Measurements from ENCODE around the gene CD320. TPM values are rescaled to one million over a fixed set of nuclear protein-coding genes. Genes with fewer than 3 reads are reported as not detected.

Gene CD320
- total RNA-seq, 4 donors from 2014 or later, result 11.8 to 41.0 (median 22.3) TPM

- TF ChIP-seq POLR2AphosphoS5 (IDR thresholded peaks at IDR 0.05) (no peak), CTCF (IDR thresholded peaks at IDR 0.05) (no peak), EP300 (IDR thresholded peaks at IDR 0.05) (no peak), POLR2A (IDR thresholded peaks at IDR 0.05) (no peak)
- H3K27me3 ChIP-seq, result no peaks in the 10 kb centered on the region
- H3K36me3 ChIP-seq, result peaks cover 34% of the 10 kb centered on the region
- WGBS, result 24% methylated on average over 20 of the region's 24 CpGs
- peak overlapping the region; percentile 57 for H3K27ac ChIP-seq
- H3K9me3 ChIP-seq, result no peaks in the 10 kb centered on the region
- DNase-seq (ENCODE audit: low spot score in 2 of 2), result peak in 1 of 2 donors; percentile 76
- peaks cover 47% of the 10 kb centered on the region for H3K4me1 ChIP-seq
- H3K4me3 ChIP-seq, result peak overlapping the region; percentile 63
These were observed 676 bp downstream of the CD320 start for GRCh38 chr19:8307400-8307964.

DNA sequence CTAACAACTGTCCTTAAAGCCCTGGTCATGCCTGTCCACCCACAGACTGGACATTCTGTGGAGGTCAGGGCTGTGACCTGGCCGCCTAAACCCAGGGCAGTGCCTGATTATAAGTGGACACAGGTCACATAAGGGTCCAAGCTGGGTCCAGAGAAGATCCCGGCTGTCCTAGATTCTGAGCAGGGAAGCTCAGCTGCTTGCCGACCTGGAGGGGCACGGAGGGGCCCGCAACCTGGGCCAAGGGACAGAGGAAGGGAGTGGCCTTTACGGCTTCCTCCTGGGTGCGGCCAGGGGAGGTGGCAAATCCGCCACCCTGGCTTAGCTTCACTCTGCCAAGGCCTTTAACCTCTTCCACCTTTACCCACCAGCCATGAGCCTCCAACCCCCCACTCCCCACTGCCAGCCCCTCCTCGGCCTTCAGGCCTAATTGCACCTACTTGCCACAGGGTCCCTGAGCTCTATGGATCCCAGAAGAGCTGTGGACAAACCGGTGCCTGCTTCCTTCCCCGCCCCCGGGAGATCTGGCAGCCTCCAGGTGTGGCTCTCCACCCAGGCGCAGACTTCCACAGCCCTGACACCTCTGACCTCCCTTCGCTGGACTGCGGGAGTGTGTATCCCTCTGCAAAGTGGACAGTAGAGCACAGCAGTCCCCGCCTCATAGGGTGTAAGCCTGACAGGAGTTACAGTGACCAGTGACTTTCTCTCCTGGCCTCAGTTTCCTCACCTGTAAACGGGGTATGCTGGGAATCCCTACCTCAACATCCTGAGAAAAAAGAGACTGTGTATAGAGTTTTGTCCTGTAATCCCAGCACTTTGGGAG lies 1.7 kb downstream of the CD320 start:
- Histone ChIP-seq H3K9me3 (no peaks in the 10 kb centered on the region), H3K4me3 (peak overlapping the region; percentile 1), H3K27me3 (no peaks in the 10 kb centered on the region), H3K4me1 (peaks cover 40% of the 10 kb centered on the region), H3K36me3 (peaks cover 23% of the 10 kb centered on the region), H3K27ac (no peak overlapping the region)
- peak; percentile 50 to 77 for DNase-seq (ENCODE audit: low spot score in 2 of 2)
- 68% methylated on average over 8 of the region's 17 CpGs for WGBS
- TF ChIP-seq POLR2A (IDR thresholded peaks at IDR 0.05), result no peak
- TF ChIP-seq POLR2AphosphoS5 (IDR thresholded peaks at IDR 0.05), result no peak
- TF ChIP-seq CTCF (IDR thresholded peaks at IDR 0.05), result no peak
- no peak for TF ChIP-seq EP300 (IDR thresholded peaks at IDR 0.05)

- WGBS, result 94% methylated on average over 4 of the region's 4 CpGs
- no peak overlapping the region for H3K27ac ChIP-seq
These were observed 2.4 kb downstream of the CD320 start for GRCh38 chr19:8305798-8306197.

DNA sequence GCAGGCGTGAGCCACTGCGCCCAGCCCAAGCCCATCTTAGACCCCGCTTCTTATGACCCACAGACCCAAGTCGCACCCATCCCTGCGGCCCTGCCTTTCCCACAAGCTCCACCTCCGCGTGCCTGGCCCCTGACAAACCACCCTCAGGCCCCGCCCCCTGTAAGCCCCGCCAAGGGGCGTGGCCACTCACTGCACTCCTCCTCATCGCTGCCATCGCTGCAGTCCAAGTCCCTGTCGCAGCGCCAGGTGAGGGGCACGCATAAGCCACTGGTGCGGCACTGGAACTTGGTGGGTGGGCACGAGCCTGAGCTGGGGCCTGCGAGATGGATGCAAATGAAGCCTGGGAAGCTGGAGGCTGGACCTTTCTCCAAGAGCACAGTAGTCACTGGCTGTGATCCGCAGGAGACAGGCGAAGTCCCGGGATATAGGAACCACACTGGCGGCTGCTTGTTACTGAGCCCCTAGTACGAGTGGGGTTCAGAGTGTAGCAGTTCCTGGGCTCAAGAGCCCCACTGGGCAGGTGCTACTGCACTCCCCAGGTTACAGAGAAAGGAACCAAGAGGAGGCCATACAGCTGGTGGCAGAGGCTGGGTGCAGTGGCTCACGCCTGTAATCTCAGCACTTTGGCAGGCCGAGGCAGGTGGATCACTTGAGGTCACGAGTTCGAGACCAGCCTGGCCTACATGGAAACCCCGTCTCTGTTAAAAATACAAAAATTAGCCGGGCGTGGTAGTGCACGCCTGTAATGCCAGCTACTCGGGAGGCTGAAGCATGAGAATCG lies 3.1 kb downstream of the CD320 start:
- TF ChIP-seq EP300 (IDR thresholded peaks at IDR 0.05) (no peak), POLR2A (IDR thresholded peaks at IDR 0.05) (no peak), POLR2AphosphoS5 (IDR thresholded peaks at IDR 0.05) (no peak), CTCF (IDR thresholded peaks at IDR 0.05) (no peak)
- peak; percentile 64 to 79 for DNase-seq (ENCODE audit: low spot score in 2 of 2)
- no peak overlapping the region for H3K4me3 ChIP-seq
- no peaks in the 10 kb centered on the region for H3K27me3 ChIP-seq
- 83% methylated on average over 33 of the region's 33 CpGs for WGBS
- no peak overlapping the region for H3K27ac ChIP-seq
- H3K9me3 ChIP-seq, result no peaks in the 10 kb centered on the region
- H3K4me1 ChIP-seq, result peaks cover 35% of the 10 kb centered on the region
- H3K36me3 ChIP-seq, result peaks cover 9% of the 10 kb centered on the region

More at GRCh38 chr19:8305798-8306197, 2.4 kb downstream of the CD320 start:
- peaks cover 17% of the 10 kb centered on the region for H3K36me3 ChIP-seq
- DNase-seq (ENCODE audit: low spot score in 2 of 2), result peak; percentile 20 to 41
- no peaks in the 10 kb centered on the region for H3K9me3 ChIP-seq
- H3K4me3 ChIP-seq, result no peak overlapping the region
- no peaks in the 10 kb centered on the region for H3K27me3 ChIP-seq
- peaks cover 35% of the 10 kb centered on the region for H3K4me1 ChIP-seq
- TF ChIP-seq CTCF (IDR thresholded peaks at IDR 0.05), result no peak
- TF ChIP-seq POLR2AphosphoS5 (IDR thresholded peaks at IDR 0.05), result no peak
- no peak for TF ChIP-seq POLR2A (IDR thresholded peaks at IDR 0.05)
- no peak for TF ChIP-seq EP300 (IDR thresholded peaks at IDR 0.05)
